ENCODE data around the gene KRTAP1-3.
"Not testable (repeated sequence)": the region's sequence is repeated elsewhere in the genome, so short reads cannot be mapped to it uniquely, and the experiment has no call there.

Gene KRTAP1-3

GRCh38 chr17:41054025-41054424 lies 19.4 kb upstream of the KRTAP1-3 start:
- DNase-seq = no peak

GRCh38 chr17:41052566-41052965 lies 17.9 kb upstream of the KRTAP1-3 start:
- DNase-seq = no peak

- DNase-seq = no peak
Measured at GRCh38 chr17:41049110-41049509, 14.4 kb upstream of the KRTAP1-3 start.

GRCh38 chr17:41048441-41048840 lies 13.8 kb upstream of the KRTAP1-3 start:
- no peak for DNase-seq

GRCh38 chr17:41046735-41047465 lies 12.2 kb upstream of the KRTAP1-3 start, which contains the start of gene KRTAP2-1:
TSS of gene KRTAP2-1 (minus strand) at chr17:41047316. CDS start at chr17:41047267, 49 bp downstream.
- not testable (repeated sequence) for DNase-seq

GRCh38 chr17:41042953-41043352 lies 8.3 kb upstream of the KRTAP1-3 start:
- DNase-seq = no peak

- not testable (repeated sequence) for DNase-seq
Measured at GRCh38 chr17:41040783-41041571, 6.3 kb upstream of the KRTAP1-3 start, which contains the start of gene KRTAP1-1. TSS of gene KRTAP1-1 (minus strand) at chr17:41041450. CDS start at chr17:41041397, 53 bp downstream.

GRCh38 chr17:41037853-41038350 lies 3.2 kb upstream of the KRTAP1-3 start:
- no peak for DNase-seq

- no peak for DNase-seq
Measured at GRCh38 chr17:41029633-41030245, 4.9 kb downstream of the KRTAP1-3 start, which contains the start of gene KRTAP1-4. TSS of gene KRTAP1-4 (minus strand) at chr17:41030195. CDS start at chr17:41030078, 117 bp downstream.

- no peak for DNase-seq
Measured at GRCh38 chr17:41026715-41027471, 7.8 kb downstream of the KRTAP1-3 start, which contains the start of gene KRTAP1-5. TSS of gene KRTAP1-5 (minus strand) at chr17:41027208. CDS start at chr17:41027155, 53 bp downstream.

- DNase-seq = no peak
Measured at GRCh38 chr17:41024697-41025096, 10.0 kb downstream of the KRTAP1-3 start.

GRCh38 chr17:41020336-41020735 lies 14.3 kb downstream of the KRTAP1-3 start:
- no peak for DNase-seq

GRCh38 chr17:41019415-41019814 lies 15.3 kb downstream of the KRTAP1-3 start:
- no peak for DNase-seq

GRCh38 chr17:41018541-41018940 lies 16.1 kb downstream of the KRTAP1-3 start:
- DNase-seq = peak; percentile 26

- no peak for DNase-seq
Measured at GRCh38 chr17:41016578-41017215, 18.0 kb downstream of the KRTAP1-3 start.

- no peak for DNase-seq
Measured at GRCh38 chr17:41015454-41015853, 19.2 kb downstream of the KRTAP1-3 start.

GRCh38 chr17:41013606-41014005 lies 21.1 kb downstream of the KRTAP1-3 start:
- no peak for DNase-seq

GRCh38 chr17:41013181-41013580 lies 21.5 kb downstream of the KRTAP1-3 start:
- no peak for DNase-seq

- DNase-seq = no peak
Measured at GRCh38 chr17:41012326-41013120, 22.2 kb downstream of the KRTAP1-3 start.

- DNase-seq = no peak
Measured at GRCh38 chr17:41010441-41010840, 24.2 kb downstream of the KRTAP1-3 start.

GRCh38 chr17:41009936-41010335 lies 24.7 kb downstream of the KRTAP1-3 start:
- DNase-seq = no peak
